Measurements from ENCODE around the gene GATA3.

DNA sequence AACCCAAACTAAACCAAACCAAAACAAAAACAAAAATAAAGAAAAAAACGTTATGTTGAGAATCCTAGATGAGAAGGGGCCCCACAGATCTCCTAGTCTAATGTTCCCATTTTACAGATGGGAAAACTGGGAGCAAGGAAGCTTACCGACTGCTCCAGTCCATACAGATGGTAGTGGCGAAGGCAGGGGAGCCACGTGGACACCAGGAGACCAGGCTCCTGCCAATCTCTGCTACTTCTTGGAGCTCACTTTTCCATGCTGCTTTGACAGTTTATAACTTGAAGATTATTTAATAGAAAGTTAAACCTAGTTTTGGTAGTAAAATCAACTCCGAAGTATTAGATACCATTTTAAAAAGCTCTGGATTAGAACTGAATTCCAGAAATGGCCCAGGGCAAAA is 62.0 kb downstream of the GATA3 start:
- TF ChIP-seq CTCF (IDR thresholded peaks at IDR 0.05) (no peak), POLR2A (IDR thresholded peaks at IDR 0.05) (no peak), POLR2AphosphoS5 (IDR thresholded peaks at IDR 0.05) (no peak)
